H54 (cell line): ENCODE measurements around the gene AKAP13.

Source experiments
- DNase-seq: peaks from one replicate; pipeline ENCODE4 v3.0.0; 2011; ENCODE audit warnings: low spot score, mixed read lengths; ENCODE audit not compliant: insufficient read length
- FAIRE-seq: peaks from 3 replicates; lab custom pipeline; 2011; peaks lifted over from hg19 to GRCh38; lab: Jason Lieb, UNC
- POLR2A ChIP-seq: IDR thresholded peaks from 2 replicates; pipeline ENCODE4 v1.6.1; 2011; ENCODE audit warnings: low read depth, mild to moderate bottlenecking, low read length

AKAP13 gene

DNA sequence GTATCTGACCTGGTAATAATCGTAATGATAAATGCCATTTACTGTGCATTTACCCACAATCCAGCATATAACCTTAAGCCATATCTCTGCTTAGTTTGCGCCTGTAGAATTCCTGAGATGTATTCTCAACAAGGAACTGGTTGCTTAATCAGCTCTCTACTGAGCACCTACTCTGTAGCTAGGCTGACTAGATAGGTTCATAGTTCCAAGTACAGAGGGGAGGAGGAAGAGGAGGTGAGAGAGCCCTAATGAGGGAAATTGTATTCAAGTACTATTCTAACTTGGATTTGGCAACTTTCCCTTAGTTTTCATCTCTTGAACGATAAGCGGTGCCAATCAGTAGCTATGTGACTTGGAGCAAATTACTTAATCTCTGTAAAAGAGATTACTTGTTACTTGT, 5.6 kb upstream of the AKAP13 start:
- DNase-seq (no peak), FAIRE-seq (no peak)
- no peak for TF ChIP-seq POLR2A

- no peak for FAIRE-seq
- TF ChIP-seq POLR2A = no peak
- no peak for DNase-seq
Observed at GRCh38 chr15:85377269-85377668, 3.1 kb upstream of the AKAP13 start.

GRCh38 chr15:85377986-85378385, 2.4 kb upstream of the AKAP13 start:
- FAIRE-seq (no peak), DNase-seq (no peak)
- no peak for TF ChIP-seq POLR2A

DNA sequence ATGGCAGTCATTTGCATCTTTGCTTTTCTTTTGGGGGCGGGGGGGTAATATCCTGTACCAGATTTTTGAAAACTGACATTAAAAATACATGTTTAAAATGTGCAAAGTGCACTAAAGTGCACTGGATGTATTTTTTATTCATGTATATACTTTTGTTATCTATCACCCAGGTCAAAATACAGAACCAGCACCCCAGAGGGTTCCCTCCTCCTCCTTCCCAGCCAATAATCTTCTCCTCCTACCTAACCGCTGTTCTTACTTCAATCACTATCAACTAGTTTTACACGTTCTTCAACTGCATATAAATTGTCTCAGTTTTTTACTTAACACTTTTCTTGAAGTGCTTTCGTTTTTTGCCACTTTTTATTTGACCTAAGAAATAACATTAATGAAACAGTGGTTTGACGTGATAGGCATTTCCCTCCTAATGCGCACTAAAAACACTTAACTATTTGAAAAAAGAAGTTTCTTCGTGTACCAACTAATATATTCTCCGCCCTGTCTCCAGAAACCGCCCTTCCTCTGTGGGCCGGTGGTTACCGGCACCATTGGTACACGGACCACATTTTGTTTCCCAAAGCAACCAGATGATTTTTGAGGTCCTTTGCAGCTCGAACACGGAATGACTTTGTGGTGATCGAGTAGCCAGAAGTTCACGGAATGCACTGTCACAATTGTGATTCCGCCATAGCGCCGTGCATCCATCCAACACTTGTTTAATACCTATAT, 836 bp upstream of the AKAP13 start:
- TF ChIP-seq POLR2A = no peak
- DNase-seq = no peak
- FAIRE-seq = no peak

- FAIRE-seq = no peak
- DNase-seq = peak; percentile 8
- TF ChIP-seq POLR2A = no peak
Observed at GRCh38 chr15:85380812-85381642, 624 bp downstream of the AKAP13 start.

GRCh38 chr15:85381850-85382751, 1.7 kb downstream of the AKAP13 start:
- DNase-seq (no peak), FAIRE-seq (no peak)
- TF ChIP-seq POLR2A = no peak

GRCh38 chr15:85382942-85383341, 2.5 kb downstream of the AKAP13 start:
- FAIRE-seq = no peak
- DNase-seq = no peak
- TF ChIP-seq POLR2A = no peak

GRCh38 chr15:85383470-85384148, 3.2 kb downstream of the AKAP13 start:
- FAIRE-seq = no peak
- no peak for DNase-seq
- TF ChIP-seq POLR2A = no peak

GRCh38 chr15:85386261-85386660, 5.9 kb downstream of the AKAP13 start:
- TF ChIP-seq POLR2A = no peak
- no peak for DNase-seq
- FAIRE-seq = no peak

- no peak for FAIRE-seq
- no peak for TF ChIP-seq POLR2A
Observed at GRCh38 chr15:85388566-85389305, 8.3 kb downstream of the AKAP13 start.

DNA sequence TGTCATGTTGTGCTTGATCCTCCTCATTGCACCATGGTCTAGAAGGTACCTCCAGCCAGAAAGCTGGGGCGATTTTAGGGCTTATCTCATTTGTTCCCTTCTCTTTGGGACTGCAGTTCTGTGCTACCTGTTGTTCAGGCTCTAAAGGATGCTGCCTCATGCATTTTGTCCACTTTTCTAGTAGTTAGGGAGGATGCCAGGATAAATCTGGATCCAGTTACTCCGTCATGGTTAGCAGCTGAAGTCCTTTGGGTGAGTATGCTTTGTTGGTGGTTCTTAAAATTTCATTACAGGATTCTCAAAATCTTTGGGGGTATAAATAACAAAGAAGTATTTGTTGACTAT, 8.9 kb downstream of the AKAP13 start:
- DNase-seq (no peak), FAIRE-seq (no peak)
- no peak for TF ChIP-seq POLR2A

More at GRCh38 chr15:85388566-85389305, 8.3 kb downstream of the AKAP13 start:
- DNase-seq = no peak

GRCh38 chr15:85389772-85390171, 9.4 kb downstream of the AKAP13 start:
- no peak for TF ChIP-seq POLR2A
- no peak for DNase-seq
- FAIRE-seq = no peak

DNA sequence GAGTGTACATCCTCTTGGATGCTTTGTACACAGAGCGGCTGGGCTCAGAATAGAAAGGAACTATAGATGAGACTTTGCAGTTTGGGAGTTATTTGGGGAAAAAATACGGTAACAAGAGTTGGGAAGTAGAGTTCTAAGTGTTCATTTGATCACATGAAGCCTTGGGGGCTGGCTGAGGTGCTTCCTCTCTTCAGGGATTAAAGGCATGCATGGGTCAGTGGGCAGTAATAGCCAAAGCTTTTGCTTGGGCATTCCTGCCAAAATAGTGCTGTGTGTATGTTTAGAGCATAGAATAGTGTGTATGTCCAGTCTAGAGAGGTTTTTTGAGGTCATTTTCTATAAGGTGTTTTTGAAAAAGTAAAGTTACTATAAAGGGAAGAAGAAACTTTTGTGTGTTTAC, 12.8 kb downstream of the AKAP13 start:
- FAIRE-seq (no peak), DNase-seq (no peak)

More for the DNA sequence above, 12.8 kb downstream of the AKAP13 start:
- no peak for TF ChIP-seq POLR2A
